GM18520 (cell line): ENCODE results near the gene PPL.

ENCODE experiments used
- ATAC-seq: cut with Tn5 transposase; IDR thresholded peaks from one replicate; pipeline ENCODE4 v1.9.1; 2021; ENCODE audit not compliant: unreplicated experiment

The PPL gene

GRCh38 chr16:4891097-4891885, 45.7 kb downstream of the PPL start:
- no peak for ATAC-seq

DNA sequence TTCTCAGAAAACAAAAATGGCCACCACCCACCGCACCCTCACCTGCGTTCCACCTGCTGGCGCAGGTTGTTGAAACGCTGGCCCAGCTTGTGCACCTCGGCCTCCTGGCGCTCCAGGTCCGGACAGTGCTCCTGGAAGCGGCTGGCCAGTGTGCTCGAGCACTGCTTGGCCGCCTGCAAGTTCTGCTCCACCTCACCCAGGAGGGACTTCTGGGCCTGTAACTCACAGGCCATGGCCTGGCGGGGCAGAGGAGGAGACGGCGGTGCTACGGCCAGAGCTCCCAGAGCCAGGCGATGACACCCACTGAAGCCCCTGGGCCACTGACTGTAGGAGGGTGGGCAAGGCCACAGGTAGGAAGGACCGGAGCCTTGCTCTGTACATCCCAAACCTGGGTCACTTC, 46.3 kb downstream of the PPL start:
- ATAC-seq = no peak

DNA sequence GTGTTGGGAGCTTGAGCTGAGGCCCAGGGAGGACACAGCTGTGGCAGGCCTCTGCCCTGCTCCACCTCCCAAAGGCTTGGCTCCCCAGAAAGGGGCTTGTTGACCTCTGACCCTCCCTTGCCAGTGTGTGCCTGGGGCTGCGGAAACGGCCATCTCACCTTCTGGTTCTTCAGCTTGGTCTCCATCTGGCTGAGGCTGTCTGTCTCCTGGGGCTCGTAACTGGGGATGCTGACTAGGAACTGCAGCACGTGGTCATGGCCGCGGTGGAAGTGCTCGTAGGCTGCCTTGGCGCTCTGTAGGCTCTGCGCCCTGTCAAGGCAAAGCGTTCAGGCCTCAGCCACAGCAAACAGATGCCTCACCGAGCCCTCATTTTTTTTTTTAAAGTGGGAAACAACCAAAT, 46.9 kb downstream of the PPL start:
- ATAC-seq = no peak

GRCh38 chr16:4888428-4889135, 48.4 kb downstream of the PPL start:
- ATAC-seq = no peak

DNA sequence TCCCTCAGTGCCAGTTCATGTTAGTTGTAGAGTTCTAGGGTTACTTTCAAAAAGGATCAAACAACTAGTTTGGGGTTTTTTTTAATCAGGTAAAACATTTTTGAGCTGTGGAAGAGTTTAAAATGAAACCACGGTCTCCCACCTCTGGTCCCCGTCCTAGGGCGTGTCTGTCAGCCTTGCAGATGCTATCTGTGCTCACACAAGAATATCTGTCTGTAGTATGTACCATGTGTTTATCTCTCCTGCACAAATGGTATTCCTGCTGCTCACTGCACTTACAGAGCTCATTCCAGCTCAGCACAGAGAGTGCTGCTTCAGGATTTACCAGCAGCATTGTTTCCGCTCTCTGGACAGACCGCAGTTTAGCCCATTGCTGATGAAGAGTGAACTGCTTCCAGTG, 50.8 kb downstream of the PPL start:
- ATAC-seq = no peak

DNA sequence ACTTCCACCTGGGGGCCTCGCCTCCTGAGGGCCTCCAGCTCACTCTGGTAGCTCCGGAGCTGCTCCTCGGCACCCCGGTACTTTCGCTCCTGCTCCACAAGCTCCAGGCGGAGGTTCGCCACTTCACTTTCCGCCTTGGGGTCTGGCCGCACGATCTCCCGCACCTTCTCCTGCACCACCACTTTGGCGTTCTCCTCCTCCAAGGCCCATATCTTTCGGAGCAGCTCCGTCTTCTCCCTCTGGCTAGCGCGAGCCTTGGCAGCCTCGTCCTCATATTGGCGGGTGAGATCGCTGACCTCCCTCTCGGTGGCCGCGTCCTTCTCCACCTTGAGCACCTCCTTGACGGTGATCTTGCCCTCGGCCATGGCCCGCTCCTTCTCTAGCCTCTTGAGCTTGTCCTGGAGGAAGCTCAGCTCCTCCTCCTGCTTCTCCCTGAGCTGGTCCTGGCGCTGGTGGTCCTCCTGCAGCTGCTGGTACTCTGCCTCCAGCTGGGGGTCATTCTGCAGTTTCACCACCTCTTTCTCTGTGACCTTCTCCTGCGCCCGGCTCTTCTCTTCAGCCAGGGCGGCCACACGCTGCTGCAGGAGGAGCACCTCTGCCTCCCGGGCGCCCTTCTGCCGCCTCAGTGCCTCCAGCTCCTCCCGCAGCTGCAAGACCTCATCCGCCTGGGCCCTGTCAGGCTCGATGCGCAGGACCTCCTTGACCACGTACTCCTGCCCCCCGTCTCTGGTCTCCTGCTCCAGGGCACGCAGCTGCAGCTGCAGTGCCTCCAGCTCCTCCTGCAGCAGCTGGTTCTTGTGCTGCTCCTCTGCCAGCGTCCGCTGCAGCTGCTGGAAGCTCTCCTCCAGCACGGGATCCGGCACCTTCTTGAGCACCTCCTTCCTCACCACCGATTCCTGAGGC, 51.7 kb downstream of the PPL start:
- ATAC-seq = no peak

DNA sequence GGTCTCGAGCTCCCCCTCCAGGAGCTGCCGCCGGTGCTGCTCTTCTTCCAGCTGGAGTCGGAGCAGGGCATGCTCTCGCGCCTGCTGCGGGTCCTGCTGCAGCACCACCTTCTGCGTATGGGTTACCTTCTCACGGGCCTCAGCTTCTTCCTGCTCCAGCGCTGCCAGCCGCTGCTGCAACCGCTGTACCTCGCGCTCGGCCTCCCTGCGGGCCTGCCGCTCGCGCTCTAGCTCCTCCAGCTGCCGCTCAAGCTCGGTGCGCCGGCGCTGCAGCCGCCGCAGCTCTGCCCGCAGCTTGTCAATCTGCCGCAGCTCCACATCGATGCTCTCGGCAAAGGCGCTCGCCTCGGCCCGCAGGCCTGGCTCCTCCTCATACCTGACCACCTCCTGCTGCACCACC, 52.7 kb downstream of the PPL start:
- no peak for ATAC-seq

- no peak for ATAC-seq
Measured at GRCh38 chr16:4883501-4883900, 53.4 kb downstream of the PPL start.

- ATAC-seq = no peak
Measured at GRCh38 chr16:4882633-4883285, 54.2 kb downstream of the PPL start.

GRCh38 chr16:4882000-4882632, 54.8 kb downstream of the PPL start:
- ATAC-seq = no peak

GRCh38 chr16:4880006-4880580, 56.9 kb downstream of the PPL start:
- ATAC-seq = no peak

DNA sequence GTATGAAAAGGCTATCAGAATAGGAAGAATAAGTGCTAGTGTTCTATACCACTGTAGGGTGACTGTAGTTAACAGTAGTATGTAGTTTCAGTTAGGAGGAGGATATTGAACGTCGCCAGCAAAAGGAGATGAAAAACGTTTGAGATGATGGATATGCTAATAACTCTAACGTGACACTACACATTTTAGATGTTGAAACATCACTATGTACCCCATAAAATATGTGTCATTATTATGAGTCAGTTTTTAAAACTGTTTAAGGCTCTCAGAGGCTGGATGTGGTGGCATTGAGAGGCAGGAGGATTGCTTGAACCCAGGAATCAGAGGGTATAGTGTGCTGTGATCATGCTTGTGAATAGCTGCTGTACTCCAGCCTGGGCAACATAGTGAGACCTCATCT, 57.9 kb downstream of the PPL start:
- ATAC-seq = no peak

GRCh38 chr16:4877380-4877685, 59.6 kb downstream of the PPL start:
- ATAC-seq = no peak

- ATAC-seq = no peak
Measured at GRCh38 chr16:4876646-4877379, 60.1 kb downstream of the PPL start.

DNA sequence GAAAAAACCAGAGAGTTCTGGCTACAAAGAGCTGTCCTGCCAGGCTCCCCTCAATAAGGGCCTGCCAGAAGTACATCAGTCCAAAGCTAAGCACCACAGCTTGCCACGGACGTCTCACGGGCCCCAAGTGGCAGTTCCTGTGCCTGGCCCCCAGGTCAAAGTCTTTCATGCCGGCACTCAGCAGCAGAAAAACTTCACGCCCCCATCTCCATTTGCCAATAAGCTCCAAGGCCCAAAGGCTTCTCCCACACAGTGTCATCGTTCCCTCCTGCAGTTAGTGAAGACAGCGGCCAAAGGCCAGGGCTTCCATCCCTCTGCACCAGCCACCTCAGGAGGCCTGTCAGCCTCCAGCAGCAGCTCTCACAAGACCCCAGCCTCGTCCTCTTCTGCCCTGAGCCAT, 62.3 kb downstream of the PPL start:
- no peak for ATAC-seq

GRCh38 chr16:4873091-4873490, 63.9 kb downstream of the PPL start:
- no peak for ATAC-seq

- no peak for ATAC-seq
Measured at GRCh38 chr16:4871071-4871470, 65.9 kb downstream of the PPL start.

DNA sequence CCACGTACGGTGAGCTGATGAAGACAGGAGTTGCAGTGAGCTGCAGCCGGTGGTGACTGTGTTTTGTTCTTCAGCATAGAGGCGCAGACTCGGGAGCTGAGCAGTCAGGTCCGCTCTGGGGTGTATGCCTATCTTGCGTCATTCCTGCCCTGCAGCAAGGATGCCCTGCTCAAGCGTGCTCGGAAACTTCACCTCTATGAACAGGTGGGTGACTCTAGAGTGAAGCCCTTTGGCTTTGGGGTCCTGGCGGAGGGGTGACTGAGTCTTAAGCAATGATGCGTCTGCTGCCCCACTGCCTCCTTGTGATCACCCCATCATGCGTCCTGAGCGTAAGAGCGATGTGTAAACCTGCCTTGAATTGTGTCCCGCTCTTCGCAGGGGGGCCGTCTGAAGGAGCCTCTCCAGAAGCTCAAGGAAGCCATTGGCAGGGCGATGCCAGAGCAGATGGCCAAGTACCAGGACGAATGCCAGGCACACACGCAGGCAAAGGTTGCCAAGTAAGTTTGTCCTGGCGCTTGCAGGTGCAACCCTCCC, 66.7 kb downstream of the PPL start:
- ATAC-seq = no peak

- ATAC-seq = no peak
Measured at GRCh38 chr16:4869147-4869805, 67.7 kb downstream of the PPL start.
